GM12878 (cell line): ENCODE data around the gene LRRC41. TPM values are rescaled to one million over a fixed set of nuclear protein-coding genes. Genes with fewer than 3 reads are reported as not detected.

Experiments
- BCLAF1 ChIP-seq: fragments of 450-650 bp; IDR thresholded peaks from 2 replicates; pipeline ENCODE4 v1.6.1; 2017; ENCODE audit warnings: antibody characterized with exemption, mild to moderate bottlenecking, moderate library complexity
- BMI1 ChIP-seq: fragments of 450-650 bp; IDR thresholded peaks from 2 replicates; pipeline ENCODE4 v1.6.1; 2016; ENCODE audit warnings: mild to moderate bottlenecking, moderate library complexity, borderline replicate concordance
- CREB1 ChIP-seq: IDR thresholded peaks from 2 replicates; pipeline ENCODE4 v1.6.1; 2012; ENCODE audit warnings: low read depth, mild to moderate bottlenecking, inconsistent platforms
- EP300 ChIP-seq, 2 experiments: fragments of 150-350 bp in 1 of 2; IDR thresholded peaks; 2 replicates each; pipeline ENCODE4 v1.6.1; 2011 to 2012; ENCODE audit warnings: low read depth in 2 of 2, low read length in 2 of 2, borderline replicate concordance in 1 of 2, improper control_type of control experiment in 1 of 2, inconsistent platforms in 1 of 2; ENCODE audit not compliant: control insufficient read depth in 1 of 2
- ETV6 ChIP-seq, 2 experiments: fragments of 450-650 bp in 1 of 2; IDR thresholded peaks in 1 of 2; conservative IDR thresholded peaks in 1 of 2; 2 replicates each; pipeline ENCODE4 v1.6.1; 2014; ENCODE audit warnings: antibody characterized with exemption in 1 of 2, borderline replicate concordance in 1 of 2, low read depth in 1 of 2, mild to moderate bottlenecking in 1 of 2, moderate library complexity in 1 of 2
- FOS ChIP-seq: IDR thresholded peaks from 3 replicates; pipeline ENCODE4 v1.6.1; 2011; ENCODE audit warnings: borderline replicate concordance; ENCODE audit not compliant: insufficient read length; ENCODE audit errors: extremely low read depth
- JUNB ChIP-seq: IDR thresholded peaks from 2 replicates; pipeline ENCODE4 v1.6.1; 2016; ENCODE audit warnings: antibody characterized with exemption, mild to moderate bottlenecking
- NRF1 ChIP-seq: conservative IDR thresholded peaks from 2 replicates; pipeline ENCODE4 v1.6.1; 2011; ENCODE audit warnings: mild to moderate bottlenecking, low read depth, low read length, improper control_type of control experiment
- RAD21 ChIP-seq: IDR thresholded peaks from 2 replicates; pipeline ENCODE4 v1.6.1; 2011; ENCODE audit warnings: mild to moderate bottlenecking, low read depth, low read length, moderate library complexity; ENCODE audit not compliant: insufficient read depth
- RCOR1 ChIP-seq: conservative IDR thresholded peaks from 2 replicates; pipeline ENCODE4 v1.6.1; 2012; ENCODE audit warnings: low read depth, low read length, improper control_type of control experiment
- SMAD5 ChIP-seq: IDR thresholded peaks from 2 replicates; pipeline ENCODE4 v1.6.1; 2016; ENCODE audit warnings: antibody characterized with exemption, low read depth
- SREBF2 ChIP-seq: IDR thresholded peaks from 2 replicates; pipeline ENCODE4 v1.6.1; 2012; ENCODE audit warnings: mild to moderate bottlenecking, low read length
- ZBTB11 ChIP-seq: fragments of 450-650 bp; formaldehyde crosslinking; IDR thresholded peaks from 2 replicates; pipeline ENCODE4 v1.5.0; 2022; ENCODE audit warnings: mild to moderate bottlenecking, missing genetic modification characterization
- ZBTB33 ChIP-seq: fragments of 450-650 bp; IDR thresholded peaks from 2 replicates; pipeline ENCODE4 v1.6.1; 2017; ENCODE audit warnings: mild to moderate bottlenecking
- ZNF217 ChIP-seq: fragments of 450-650 bp; IDR thresholded peaks from 2 replicates; pipeline ENCODE4 v1.6.1; 2017; ENCODE audit warnings: antibody characterized with exemption, mild to moderate bottlenecking
- polyA plus RNA-seq, 11 experiments: library from polyadenylated mRNA; depleted of rRNA in 4 of 11; unstranded in 6 of 11; stranded (reverse) in 5 of 11; fragments of >200 nt; fragmentation: Nextera tagmentation in 4 of 11; fragmentation: Illumina TruSeq in 1 of 11; extraction: Ambion mirVana in 4 of 11; extraction: Trizol in 1 of 11; gene quantifications; 1 replicate in 1 of 11; 2 replicates in 10 of 11; pipeline versions ENCODE4 v1.2.1 to v1.2.3, GENCODE V29; 2011 to 2016; ENCODE audit warnings: inconsistent platforms in 2 of 11, missing spikeins in 2 of 11, low read depth in 1 of 11
- total RNA-seq, 4 experiments: library from RNA; depleted of rRNA in 3 of 4; stranded (reverse); fragments of >200 nt in 3 of 4; fragmentation: Illumina TruSeq in 1 of 4; extraction: Trizol in 1 of 4; gene quantifications; 2 replicates each; pipeline versions ENCODE4 v1.2.1 to v1.2.3, GENCODE V29; 2013 to 2021
- TF ChIP-seq, protein P1 (sequence below): IDR thresholded peaks from 2 replicates; pipeline ENCODE4 v1.6.1; 2012; ENCODE audit warnings: low read depth, low read length, improper control_type of control experiment
- TF ChIP-seq, protein P2 (sequence below): fragments of 450-650 bp; IDR thresholded peaks from 2 replicates; pipeline ENCODE4 v1.6.1; 2017; ENCODE audit warnings: mild to moderate bottlenecking, low read depth, inconsistent platforms; ENCODE audit not compliant: poor library complexity, severe bottlenecking

LRRC41 gene
- total and polyA plus RNA-seq, 10 of the 15 experiments (the other 5 are each of a cell fraction or from before 2014, with no cell fraction given) = 12.0 to 79.9 (median 48.5) TPM

DNA sequence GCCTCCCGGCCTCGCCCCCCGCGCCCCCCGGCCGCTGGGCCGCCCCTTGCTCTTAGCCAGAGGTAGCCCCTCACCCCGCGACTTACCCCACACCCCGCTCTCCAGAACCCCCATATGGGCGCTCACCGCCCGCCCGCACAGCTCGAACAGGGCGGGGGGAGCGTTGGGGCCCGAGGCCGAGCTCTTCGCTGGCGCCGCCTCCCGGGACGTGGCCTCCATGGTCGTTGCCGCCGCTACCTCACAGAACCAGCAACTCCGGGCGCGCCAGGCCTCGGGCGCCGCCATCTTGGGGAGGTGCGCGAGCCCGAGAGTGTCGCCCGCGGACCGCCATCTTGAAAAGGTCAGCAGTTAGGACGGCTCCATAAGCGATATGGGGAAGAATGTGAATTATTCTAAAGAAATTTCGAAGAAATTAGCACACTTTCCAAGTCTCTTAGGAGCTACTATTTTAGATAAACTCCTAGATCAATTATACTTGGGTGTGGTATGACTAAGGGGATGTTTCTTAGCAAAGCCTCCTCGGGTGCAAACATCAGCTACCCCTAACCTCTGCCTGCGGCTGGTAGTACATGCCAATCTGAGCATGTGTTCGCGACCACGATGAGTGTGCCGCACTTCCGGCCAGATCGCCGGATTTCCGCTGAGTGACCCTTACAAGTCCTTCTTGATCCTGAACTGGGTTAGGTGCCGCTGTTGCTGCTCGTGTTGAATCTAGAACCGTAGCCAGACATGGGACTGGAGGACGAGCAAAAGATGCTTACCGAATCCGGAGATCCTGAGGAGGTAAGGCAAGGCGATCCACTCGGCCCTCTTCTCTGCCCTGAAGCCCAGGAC is at the start of gene LRRC41, which contains the start of gene UQCRH (continued):
- TF ChIP-seq ZBTB33 (no peak), CREB1 (peak; percentile 77), RCOR1 (no peak; the same call in 1 of the 2 replicates), EP300 (IDR thresholded peaks at IDR 0.05; ENCODE audit: borderline replicate concordance in 1 of 2, control insufficient read depth in 1 of 2, low read depth in 2 of 2, low read length in 2 of 2) (no peak), NRF1 (no peak), JUNB (peak; percentile 8; the same call in 1 of the 2 replicates), RAD21 (no peak), SREBF2 (no peak), ZBTB11 (CRISPR knock-in tag) (no peak), ZNF217 (no peak), BCLAF1 (peak; percentile 95), BMI1 (no peak), FOS (no peak), ETV6 (conservative IDR thresholded peaks at IDR 0.05 in 1 of 2, IDR thresholded peaks at IDR 0.05 in 1 of 2; ENCODE audit: borderline replicate concordance in 1 of 2, low read depth in 1 of 2) (no peak), SMAD5 (0 out of 2 replicates have a peak, but pooled peaks have one; percentile 26)
- TF ChIP-seq, protein P1, sequence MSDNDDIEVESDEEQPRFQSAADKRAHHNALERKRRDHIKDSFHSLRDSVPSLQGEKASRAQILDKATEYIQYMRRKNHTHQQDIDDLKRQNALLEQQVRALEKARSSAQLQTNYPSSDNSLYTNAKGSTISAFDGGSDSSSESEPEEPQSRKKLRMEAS = peak; percentile 56; the same call in 1 of the 2 replicates
- TF ChIP-seq, protein P2, sequence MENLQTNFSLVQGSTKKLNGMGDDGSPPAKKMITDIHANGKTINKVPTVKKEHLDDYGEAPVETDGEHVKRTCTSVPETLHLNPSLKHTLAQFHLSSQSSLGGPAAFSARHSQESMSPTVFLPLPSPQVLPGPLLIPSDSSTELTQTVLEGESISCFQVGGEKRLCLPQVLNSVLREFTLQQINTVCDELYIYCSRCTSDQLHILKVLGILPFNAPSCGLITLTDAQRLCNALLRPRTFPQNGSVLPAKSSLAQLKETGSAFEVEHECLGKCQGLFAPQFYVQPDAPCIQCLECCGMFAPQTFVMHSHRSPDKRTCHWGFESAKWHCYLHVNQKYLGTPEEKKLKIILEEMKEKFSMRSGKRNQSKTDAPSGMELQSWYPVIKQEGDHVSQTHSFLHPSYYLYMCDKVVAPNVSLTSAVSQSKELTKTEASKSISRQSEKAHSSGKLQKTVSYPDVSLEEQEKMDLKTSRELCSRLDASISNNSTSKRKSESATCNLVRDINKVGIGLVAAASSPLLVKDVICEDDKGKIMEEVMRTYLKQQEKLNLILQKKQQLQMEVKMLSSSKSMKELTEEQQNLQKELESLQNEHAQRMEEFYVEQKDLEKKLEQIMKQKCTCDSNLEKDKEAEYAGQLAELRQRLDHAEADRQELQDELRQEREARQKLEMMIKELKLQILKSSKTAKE = peak; percentile 99
